Measurements from ENCODE around the gene EOMES. TPM values are rescaled to one million over a fixed set of nuclear protein-coding genes. Genes with fewer than 3 reads are reported as not detected.

The EOMES gene
- total and polyA plus RNA-seq, 2 experiments from 2014 or later = not detected

GRCh38 chr3:27756877-27757276 is 34.8 kb upstream of the EOMES start:
- WGBS (ENCODE audit: low lambda C conversion rate, missing lambda C conversion rate) = 84% methylated on average over 2 of the region's 2 CpGs
- no peak for DNase-seq (ENCODE audit: low spot score)

DNA sequence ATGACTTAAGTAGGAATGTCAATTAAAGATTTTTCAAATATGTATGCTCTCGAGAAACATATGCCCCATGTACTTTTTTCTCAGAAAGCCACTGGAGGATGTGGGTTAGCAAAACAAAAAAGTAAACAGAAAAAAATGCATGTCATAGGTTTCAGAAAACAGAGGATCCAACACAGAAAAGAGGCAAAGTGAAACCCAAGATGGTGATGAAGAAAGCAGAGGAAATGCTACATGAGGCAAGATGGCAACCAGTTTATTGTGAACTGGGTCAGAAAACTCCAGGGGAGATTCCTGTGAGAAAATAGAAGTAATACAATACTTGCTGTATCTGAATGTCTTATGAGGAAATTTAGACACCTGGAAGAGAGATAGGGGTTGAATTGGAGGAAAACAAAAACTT is 30.8 kb upstream of the EOMES start:
- Histone ChIP-seq H3K9me2 (replicated peaks; ENCODE audit: insufficient read depth) (no peaks in the 10 kb centered on the region), H3K36me3 (replicated peaks; ENCODE audit: insufficient read depth, low read depth) (no peaks in the 10 kb centered on the region), H3K4me2 (no peak overlapping the region), H3K27me3 (no peaks in the 10 kb centered on the region), H3K4me3 (no peak overlapping the region), H3K9me3 (ENCODE audit: low read depth) (no peaks in the 10 kb centered on the region), H2AFZ (no peak overlapping the region), H4K20me1 (ENCODE audit: insufficient read depth, poor library complexity, severe bottlenecking) (no peaks in the 10 kb centered on the region), H3K79me2 (no peaks in the 10 kb centered on the region), H3K27ac (no peak overlapping the region), H3K4me1 (ENCODE audit: insufficient read depth) (no peaks in the 10 kb centered on the region)
- DNase-seq (ENCODE audit: low spot score) = no peak
- TF ChIP-seq CTCF (IDR thresholded peaks at IDR 0.05; ENCODE audit: poor library complexity) (no peak), EZH2phosphoT487 (IDR thresholded peaks at IDR 0.05; ENCODE audit: low read depth, severe bottlenecking, unreplicated experiment) (no peak), EZH2 (IDR thresholded peaks at IDR 0.05; ENCODE audit: borderline replicate concordance) (no peak)
- WGBS (ENCODE audit: low lambda C conversion rate, missing lambda C conversion rate) = 96% methylated on average over 1 of the region's 1 CpG

More at GRCh38 chr3:27756877-27757276, 34.8 kb upstream of the EOMES start:
- no peaks in the 10 kb centered on the region for H3K4me1 ChIP-seq (ENCODE audit: insufficient read depth)
- H4K20me1 ChIP-seq (ENCODE audit: insufficient read depth, poor library complexity, severe bottlenecking) = no peaks in the 10 kb centered on the region
- TF ChIP-seq EZH2 (IDR thresholded peaks at IDR 0.05; ENCODE audit: borderline replicate concordance) (no peak), CTCF (IDR thresholded peaks at IDR 0.05; ENCODE audit: poor library complexity) (no peak), EZH2phosphoT487 (IDR thresholded peaks at IDR 0.05; ENCODE audit: low read depth, severe bottlenecking, unreplicated experiment) (no peak)
- H3K4me2 ChIP-seq = no peak overlapping the region
- H2AFZ ChIP-seq = no peak overlapping the region
- no peaks in the 10 kb centered on the region for H3K79me2 ChIP-seq
- H3K9me3 ChIP-seq (ENCODE audit: low read depth) = no peaks in the 10 kb centered on the region
- no peaks in the 10 kb centered on the region for H3K36me3 ChIP-seq (replicated peaks; ENCODE audit: insufficient read depth, low read depth)
- H3K27me3 ChIP-seq = no peaks in the 10 kb centered on the region
- no peaks in the 10 kb centered on the region for H3K9me2 ChIP-seq (replicated peaks; ENCODE audit: insufficient read depth)
- no peak overlapping the region for H3K27ac ChIP-seq
- H3K4me3 ChIP-seq = no peak overlapping the region

DNA sequence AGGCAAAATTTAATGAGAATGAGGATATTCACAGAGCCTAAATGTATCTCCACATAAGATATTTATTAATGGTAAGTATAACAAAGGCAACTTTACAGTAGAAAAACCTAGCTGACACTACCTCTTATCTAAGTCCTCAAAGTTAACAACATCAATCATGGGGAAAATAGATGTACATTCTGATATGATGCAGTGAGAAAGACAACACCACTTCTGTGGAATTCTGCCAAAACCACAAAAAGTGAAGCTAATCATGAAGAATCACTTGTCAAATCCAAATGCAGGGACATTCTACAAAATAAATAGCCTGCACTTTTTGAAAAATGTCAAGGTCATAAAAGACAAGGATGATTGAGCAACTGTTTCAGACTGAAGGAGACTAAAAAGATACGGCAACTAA is 27.5 kb upstream of the EOMES start:
- H2AFZ ChIP-seq = no peak overlapping the region
- 70% methylated on average over 1 of the region's 1 CpG for WGBS (ENCODE audit: low lambda C conversion rate, missing lambda C conversion rate)
- H3K36me3 ChIP-seq (replicated peaks; ENCODE audit: insufficient read depth, low read depth) = no peaks in the 10 kb centered on the region

More for the DNA sequence above, 27.5 kb upstream of the EOMES start:
- no peaks in the 10 kb centered on the region for H3K27me3 ChIP-seq
- no peak overlapping the region for H3K4me2 ChIP-seq
- no peaks in the 10 kb centered on the region for H3K9me2 ChIP-seq (replicated peaks; ENCODE audit: insufficient read depth)
- TF ChIP-seq CTCF (IDR thresholded peaks at IDR 0.05; ENCODE audit: poor library complexity) = no peak
- no peak for TF ChIP-seq EZH2 (IDR thresholded peaks at IDR 0.05; ENCODE audit: borderline replicate concordance)
- TF ChIP-seq EZH2phosphoT487 (IDR thresholded peaks at IDR 0.05; ENCODE audit: low read depth, severe bottlenecking, unreplicated experiment) = no peak
- H3K27ac ChIP-seq = no peak overlapping the region
- no peak overlapping the region for H3K4me3 ChIP-seq
- no peaks in the 10 kb centered on the region for H3K79me2 ChIP-seq
- no peaks in the 10 kb centered on the region for H4K20me1 ChIP-seq (ENCODE audit: insufficient read depth, poor library complexity, severe bottlenecking)
- no peaks in the 10 kb centered on the region for H3K9me3 ChIP-seq (ENCODE audit: low read depth)
- H3K4me1 ChIP-seq (ENCODE audit: insufficient read depth) = no peaks in the 10 kb centered on the region
- DNase-seq (ENCODE audit: low spot score) = no peak

Measured in hepatocyte (in vitro differentiated cells).